Mesenchymal stem cell (in vitro differentiated cells and primary cell): Measurements from ENCODE around the gene NFS1.

Experiments used
- DNase-seq: peaks from one replicate; pipeline ENCODE4 v3.0.0-alpha.2; 2013
- H2AFZ ChIP-seq: one replicate; pipeline ENCODE4 v1.6.1; 2013; ENCODE audit warnings: low read depth, mild to moderate bottlenecking, control low read depth, inconsistent platforms, low read length, moderate library complexity
- H2AK5ac ChIP-seq: 2 replicates; pipeline ENCODE4 v1.6.1; 2013; ENCODE audit warnings: low read length, moderate library complexity, mild to moderate bottlenecking, inconsistent platforms; ENCODE audit not compliant: severe bottlenecking
- H2BK120ac ChIP-seq: one replicate; pipeline ENCODE4 v1.6.1; 2013; ENCODE audit warnings: low read depth, mild to moderate bottlenecking, inconsistent platforms, low read length, moderate library complexity
- H2BK12ac ChIP-seq, 2 experiments: one replicate each; pipeline ENCODE4 v1.6.1; 2013; ENCODE audit warnings: inconsistent platforms in 2 of 2, low read length in 2 of 2, mild to moderate bottlenecking in 2 of 2, moderate library complexity in 2 of 2, control low read depth in 1 of 2
- H2BK15ac ChIP-seq: one replicate; pipeline ENCODE4 v1.6.1; 2013; ENCODE audit warnings: mild to moderate bottlenecking, low read depth, inconsistent platforms; ENCODE audit not compliant: poor library complexity, severe bottlenecking
- H2BK5ac ChIP-seq: 2 replicates; pipeline ENCODE4 v1.6.1; 2013; ENCODE audit warnings: low read depth, mild to moderate bottlenecking, low read length, control low read depth, inconsistent platforms; ENCODE audit not compliant: poor library complexity, severe bottlenecking
- H3K14ac ChIP-seq, 2 experiments: one replicate each; pipeline ENCODE4 v1.6.1; 2013; ENCODE audit warnings: inconsistent platforms in 2 of 2, low read length in 2 of 2, control low read depth in 1 of 2, mild to moderate bottlenecking in 1 of 2, moderate library complexity in 1 of 2
- H3K18ac ChIP-seq, 2 experiments: one replicate each; pipeline ENCODE4 v1.6.1; 2013; ENCODE audit warnings: inconsistent platforms in 2 of 2, low read length in 2 of 2, control low read depth in 1 of 2, low read depth in 1 of 2, mild to moderate bottlenecking in 1 of 2
- H3K23ac ChIP-seq, 2 experiments: one replicate each; pipeline ENCODE4 v1.6.1; 2013; ENCODE audit warnings: inconsistent platforms in 2 of 2, low read length in 2 of 2, mild to moderate bottlenecking in 2 of 2, moderate library complexity in 2 of 2, control low read depth in 1 of 2
- H3K27ac ChIP-seq: 2 replicates; pipeline ENCODE4 v1.5.1; 2013; ENCODE audit warnings: mild to moderate bottlenecking, moderate library complexity, low read length, control low read depth, inconsistent platforms; ENCODE audit not compliant: poor library complexity, severe bottlenecking
- H3K27me3 ChIP-seq, 2 experiments: 2 replicates each; pipeline versions ENCODE4 v1.6.1 to v1.7.0; 2013; ENCODE audit warnings: low read length in 2 of 2, mild to moderate bottlenecking in 2 of 2, moderate library complexity in 2 of 2, control low read depth in 1 of 2, inconsistent platforms in 1 of 2; ENCODE audit not compliant: control insufficient read depth in 1 of 2, insufficient read depth in 1 of 2
- H3K36me3 ChIP-seq, 2 experiments: 2 replicates each; pipeline versions ENCODE4 v1.6.1 to v1.7.0; 2013; ENCODE audit warnings: low read length in 2 of 2, control low read depth in 1 of 2, inconsistent platforms in 1 of 2, low read depth in 1 of 2, mild to moderate bottlenecking in 1 of 2; ENCODE audit not compliant: insufficient read depth in 2 of 2, control insufficient read depth in 1 of 2
- H3K4ac ChIP-seq, 2 experiments: one replicate each; pipeline ENCODE4 v1.6.1; 2013; ENCODE audit warnings: inconsistent platforms in 2 of 2, low read length in 2 of 2, mild to moderate bottlenecking in 2 of 2, moderate library complexity in 2 of 2, control low read depth in 1 of 2, low read depth in 1 of 2
- H3K4me1 ChIP-seq: 2 replicates; pipeline ENCODE4 v1.6.1; 2013; ENCODE audit warnings: low read depth, low read length, control low read depth; ENCODE audit not compliant: control insufficient read depth, insufficient read depth
- H3K4me2 ChIP-seq: 2 replicates; pipeline ENCODE4 v1.6.1; 2013; ENCODE audit warnings: low read length, mild to moderate bottlenecking, inconsistent platforms; ENCODE audit not compliant: poor library complexity, severe bottlenecking
- H3K4me3 ChIP-seq, 2 experiments: 2 replicates each; pipeline versions ENCODE4 v1.5.1 to v1.7.0; 2013; ENCODE audit warnings: low read length in 2 of 2, mild to moderate bottlenecking in 2 of 2, control low read depth in 1 of 2, low read depth in 1 of 2; ENCODE audit not compliant: insufficient read depth in 1 of 2
- H3K79me1 ChIP-seq: replicated peaks from 2 replicates; pipeline ENCODE4 v1.6.1; 2013; ENCODE audit warnings: mild to moderate bottlenecking, control low read depth, low read length, inconsistent platforms; ENCODE audit not compliant: poor library complexity, severe bottlenecking
- H3K9ac ChIP-seq: 2 replicates; pipeline ENCODE4 v1.7.0; 2013; ENCODE audit warnings: mild to moderate bottlenecking, low read length, moderate library complexity
- H3K9me3 ChIP-seq: 2 replicates; pipeline ENCODE4 v1.7.0; 2013; ENCODE audit warnings: mild to moderate bottlenecking, low read length; ENCODE audit not compliant: control insufficient read depth
- H4K8ac ChIP-seq: one replicate; pipeline ENCODE4 v1.6.1; 2013; ENCODE audit warnings: inconsistent platforms, mild to moderate bottlenecking, low read length, moderate library complexity
- H4K91ac ChIP-seq: one replicate; pipeline ENCODE4 v1.6.1; 2013; ENCODE audit warnings: mild to moderate bottlenecking, low read length, inconsistent platforms
- WGBS: methylation state at CpG from one replicate; pipeline ENCODE4 v1.1.7; 2013; ENCODE audit warnings: mixed read lengths; 5-methylcytosine and 5-hydroxymethylcytosine counted together

Gene NFS1

GRCh38 chr20:35681960-35682359 lies 17.2 kb downstream of the NFS1 start:
- Histone ChIP-seq H4K8ac (no peak overlapping the region), H2BK5ac (no peak overlapping the region), H2AK5ac (no peak overlapping the region), H2BK12ac (no peak overlapping the region), H2BK120ac (no peak overlapping the region), H3K4me2 (no peak overlapping the region), H2BK15ac (no peak overlapping the region), H3K27me3 (no peaks in the 10 kb centered on the region), H3K36me3 (peaks cover 19 to 47% of the 10 kb centered on the region in 2 experiments), H3K23ac (no peak overlapping the region), H3K18ac (no peak overlapping the region), H2AFZ (no peak overlapping the region), H3K9ac (no peak overlapping the region), H3K14ac (no peak overlapping the region), H3K79me1 (peaks cover 3% of the 10 kb centered on the region), H3K4ac (no peak overlapping the region), H4K91ac (no peak overlapping the region), H3K4me1 (no peaks in the 10 kb centered on the region), H3K9me3 (no peaks in the 10 kb centered on the region), H3K27ac (no peak overlapping the region), H3K4me3 (no peak overlapping the region)
- DNase-seq: peak; percentile 18
- 100% methylated on average over 1 of the region's 1 CpG for WGBS

GRCh38 chr20:35680452-35681183 lies 18.5 kb downstream of the NFS1 start:
- H3K23ac ChIP-seq: no peak overlapping the region
- DNase-seq: no peak
- no peak overlapping the region for H3K14ac ChIP-seq
- peaks cover 3% of the 10 kb centered on the region for H3K79me1 ChIP-seq
- no peak overlapping the region for H2AK5ac ChIP-seq
- H3K9ac ChIP-seq: no peak overlapping the region
- no peak overlapping the region for H3K18ac ChIP-seq
- H2BK12ac ChIP-seq: no peak overlapping the region
- H3K4me2 ChIP-seq: no peak overlapping the region
- H2BK15ac ChIP-seq: no peak overlapping the region
- no peaks in the 10 kb centered on the region for H3K4me1 ChIP-seq
- no peak overlapping the region for H4K8ac ChIP-seq
- no peak overlapping the region for H2BK5ac ChIP-seq
- H4K91ac ChIP-seq: no peak overlapping the region
- no peak overlapping the region for H3K4me3 ChIP-seq
- H3K9me3 ChIP-seq: no peaks in the 10 kb centered on the region
- WGBS: 90% methylated on average over 4 of the region's 4 CpGs
- H3K27me3 ChIP-seq: no peaks in the 10 kb centered on the region
- H3K36me3 ChIP-seq: peaks cover 14 to 41% of the 10 kb centered on the region in 2 experiments
- H2BK120ac ChIP-seq: no peak overlapping the region
- no peak overlapping the region for H3K27ac ChIP-seq
- no peak overlapping the region for H3K4ac ChIP-seq
- H2AFZ ChIP-seq: no peak overlapping the region

- Histone ChIP-seq H3K4me2 (no peak overlapping the region), H2BK12ac (no peak overlapping the region), H3K4me1 (no peaks in the 10 kb centered on the region), H4K8ac (no peak overlapping the region), H3K27ac (no peak overlapping the region), H3K14ac (peak overlapping the region in 1 of 2 experiments; percentile 28), H3K4ac (no peak overlapping the region), H3K36me3 (peaks cover 41 to 70% of the 10 kb centered on the region in 2 experiments), H3K79me1 (peaks cover 7% of the 10 kb centered on the region), H3K9me3 (no peaks in the 10 kb centered on the region), H3K27me3 (no peaks in the 10 kb centered on the region), H2AK5ac (no peak overlapping the region), H2BK120ac (no peak overlapping the region), H3K23ac (no peak overlapping the region), H3K4me3 (no peak overlapping the region), H4K91ac (no peak overlapping the region), H2AFZ (no peak overlapping the region), H3K9ac (no peak overlapping the region), H2BK5ac (no peak overlapping the region), H2BK15ac (no peak overlapping the region), H3K18ac (no peak overlapping the region)
- no peak for DNase-seq
- WGBS: 94% methylated on average over 3 of the region's 8 CpGs
Measured at GRCh38 chr20:35674921-35675320, 24.2 kb downstream of the NFS1 start.

DNA sequence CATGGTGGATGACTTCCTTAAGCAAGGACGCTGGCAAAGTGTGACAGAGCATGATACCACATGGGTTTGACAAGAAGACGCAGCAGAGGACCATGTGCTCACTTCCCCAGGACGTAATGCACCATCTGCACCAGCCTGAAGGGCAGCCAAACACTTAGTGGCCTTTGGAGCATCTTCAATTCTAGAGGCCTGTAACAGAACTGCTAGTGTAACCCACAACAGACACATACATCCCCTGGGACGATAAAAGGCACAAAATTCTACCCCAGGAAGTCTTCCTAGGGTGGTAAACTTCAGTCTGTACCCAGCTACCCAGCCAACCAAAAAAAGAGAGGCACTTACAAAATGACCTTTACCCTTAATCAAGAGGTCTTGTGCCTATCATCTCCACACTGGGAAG lies 25.3 kb downstream of the NFS1 start:
- no peak overlapping the region for H4K8ac ChIP-seq
- no peak overlapping the region for H3K9ac ChIP-seq
- no peak overlapping the region for H3K14ac ChIP-seq
- H3K18ac ChIP-seq: no peak overlapping the region
- no peak overlapping the region for H2BK15ac ChIP-seq
- peaks cover 50 to 74% of the 10 kb centered on the region in 2 experiments for H3K36me3 ChIP-seq
- no peak overlapping the region for H2BK12ac ChIP-seq
- H2BK120ac ChIP-seq: no peak overlapping the region
- no peak overlapping the region for H3K27ac ChIP-seq
- H2BK5ac ChIP-seq: no peak overlapping the region
- no peak overlapping the region for H2AK5ac ChIP-seq
- H3K27me3 ChIP-seq: no peaks in the 10 kb centered on the region
- H2AFZ ChIP-seq: no peak overlapping the region
- H3K9me3 ChIP-seq: no peaks in the 10 kb centered on the region
- no peak overlapping the region for H3K4me3 ChIP-seq
- no peak for DNase-seq
- no peak overlapping the region for H3K4me2 ChIP-seq
- H3K4me1 ChIP-seq: no peaks in the 10 kb centered on the region
- no peak overlapping the region for H4K91ac ChIP-seq
- WGBS: 89% methylated on average over 4 of the region's 4 CpGs
- H3K79me1 ChIP-seq: peaks cover 9% of the 10 kb centered on the region
- no peak overlapping the region for H3K4ac ChIP-seq
- no peak overlapping the region for H3K23ac ChIP-seq
